NCI-H2196 (cell line): ENCODE data around the gene TSPAN32.
"Not testable (repeated sequence)": the region's sequence is repeated elsewhere in the genome, so short reads cannot be mapped to it uniquely, and the experiment has no call there.

Experiments
- DNase-seq: peaks from one replicate; lab custom pipeline; 2025; ENCODE audit not compliant: unreplicated experiment; lab: John Stamatoyannopoulos, UW

The TSPAN32 gene

GRCh38 chr11:2280208-2280607, 21.6 kb upstream of the TSPAN32 start:
- no peak for DNase-seq

GRCh38 chr11:2286350-2286749, 15.5 kb upstream of the TSPAN32 start:
- not testable (repeated sequence) for DNase-seq

GRCh38 chr11:2287091-2287490, 14.7 kb upstream of the TSPAN32 start:
- DNase-seq, result no peak

DNA sequence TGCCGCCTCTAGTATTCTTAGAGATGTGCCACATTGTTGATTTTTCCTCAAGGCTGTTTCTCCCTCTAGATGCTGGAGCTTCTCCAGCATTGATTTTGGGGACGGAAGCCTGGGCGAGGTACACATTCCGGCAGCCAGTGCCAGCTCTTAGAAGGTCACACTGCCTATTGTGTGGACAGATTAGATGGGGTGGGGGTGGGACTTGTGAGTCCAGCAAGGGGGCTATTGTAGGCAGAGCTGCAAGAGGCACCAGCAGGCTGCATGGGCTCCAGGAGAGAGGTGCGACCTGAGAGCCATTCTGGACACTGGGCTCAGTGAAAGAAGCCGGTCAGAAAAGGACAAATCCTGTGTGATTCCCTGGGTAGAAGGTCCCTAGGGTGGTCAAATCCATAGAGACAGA, 12.5 kb upstream of the TSPAN32 start:
- DNase-seq, result no peak

GRCh38 chr11:2289859-2290258, 12.0 kb upstream of the TSPAN32 start:
- DNase-seq, result no peak

- DNase-seq, result peak; percentile 42
These were observed 11.4 kb upstream of the TSPAN32 start for GRCh38 chr11:2290351-2290841.

DNA sequence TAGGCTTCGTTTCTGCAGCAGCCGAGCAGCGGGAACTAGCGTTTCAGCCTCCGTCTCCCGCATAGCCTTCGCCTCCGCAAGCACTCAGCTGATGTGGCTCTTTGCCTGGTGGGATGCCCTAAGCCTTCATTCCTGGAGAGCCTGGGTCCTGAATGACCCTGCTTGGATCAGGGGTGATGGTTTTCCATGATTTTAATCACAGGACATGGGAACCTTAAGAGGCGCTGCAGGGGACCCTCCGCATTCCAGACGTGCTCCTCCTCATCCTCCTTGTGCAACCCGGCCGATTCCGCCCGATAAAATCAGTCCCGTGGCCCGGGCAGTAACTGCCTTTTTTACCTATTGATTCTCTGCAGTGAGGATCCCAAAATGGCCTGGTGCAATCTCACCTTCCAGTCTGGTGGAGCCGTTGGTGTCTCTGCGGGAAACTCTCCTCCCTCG, 8.3 kb upstream of the TSPAN32 start:
- no peak for DNase-seq

- DNase-seq, result no peak
These were observed 7.6 kb upstream of the TSPAN32 start for GRCh38 chr11:2293984-2294925.

GRCh38 chr11:2294926-2295290, 6.9 kb upstream of the TSPAN32 start:
- no peak for DNase-seq

- no peak for DNase-seq
These were observed 5.6 kb upstream of the TSPAN32 start for GRCh38 chr11:2295971-2296912.

DNA sequence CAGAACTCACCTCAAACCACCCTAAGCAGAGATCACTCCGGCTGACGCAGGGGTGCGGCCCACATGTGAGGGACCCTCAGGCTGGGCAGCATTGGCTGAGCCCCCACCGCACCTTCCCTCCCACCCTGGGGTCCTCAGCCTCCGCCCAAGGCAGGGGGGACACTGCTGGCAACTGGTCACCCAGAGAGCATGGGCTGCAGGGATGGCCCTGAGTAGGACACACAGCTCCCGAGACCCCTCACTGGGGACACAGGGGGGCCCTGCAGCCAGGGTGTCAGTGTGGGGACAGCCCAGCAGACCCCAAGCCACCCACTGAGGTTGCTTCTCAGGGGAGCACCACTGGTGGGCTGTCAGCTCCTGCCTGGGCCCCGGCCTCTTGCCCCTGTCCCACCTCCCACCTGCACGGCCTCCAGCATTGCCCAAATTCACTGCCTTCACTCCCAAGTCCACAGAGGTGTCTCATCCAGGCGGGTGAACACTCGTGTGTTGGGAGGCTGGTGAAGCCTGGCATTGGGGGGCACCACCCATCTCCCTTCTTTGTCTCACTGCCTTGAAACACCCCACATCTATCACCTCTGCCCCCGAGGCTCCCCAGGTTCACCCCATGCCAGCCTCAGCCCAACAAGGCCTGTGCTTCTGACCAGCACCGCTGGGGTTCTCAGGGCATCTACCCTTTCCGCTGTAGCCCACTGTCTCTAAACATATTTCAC, 4.7 kb upstream of the TSPAN32 start:
- DNase-seq, result no peak

GRCh38 chr11:2297623-2298030, 4.2 kb upstream of the TSPAN32 start:
- DNase-seq, result no peak

DNA sequence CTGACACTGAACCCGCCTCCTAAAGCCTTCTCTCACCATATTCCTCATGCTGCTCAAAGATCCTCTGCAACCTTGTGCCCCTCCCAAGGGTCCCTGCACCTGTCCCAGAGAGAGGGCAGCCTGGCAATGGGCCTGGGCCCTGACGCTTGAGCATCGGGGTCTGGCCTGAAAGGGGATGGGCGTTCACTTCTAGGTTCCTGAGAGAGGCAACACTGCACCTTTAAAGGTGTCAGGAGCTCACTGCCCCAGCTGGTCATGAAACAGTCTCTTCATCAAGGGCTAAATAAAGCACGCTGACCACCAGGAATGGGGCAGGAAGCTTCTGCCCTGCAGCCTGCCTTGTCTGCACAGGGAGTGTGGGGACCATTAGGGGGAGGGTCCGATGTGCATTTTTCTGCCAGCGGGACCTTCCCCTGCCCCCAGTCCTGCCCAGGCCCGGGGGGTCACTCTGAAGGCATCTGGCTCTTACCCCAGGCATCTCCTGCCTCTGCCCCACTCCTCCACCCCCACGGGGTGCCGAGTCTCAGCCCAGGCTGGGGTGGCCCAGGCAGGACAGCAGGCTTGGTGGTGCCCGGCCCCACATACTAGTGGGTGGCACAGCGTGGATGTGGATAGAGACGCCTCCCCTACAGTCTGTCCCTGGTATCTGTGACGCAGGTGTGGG, 3.5 kb upstream of the TSPAN32 start:
- no peak for DNase-seq

- DNase-seq, result peak; percentile 42
These were observed 2.7 kb upstream of the TSPAN32 start for GRCh38 chr11:2298795-2299761.

DNA sequence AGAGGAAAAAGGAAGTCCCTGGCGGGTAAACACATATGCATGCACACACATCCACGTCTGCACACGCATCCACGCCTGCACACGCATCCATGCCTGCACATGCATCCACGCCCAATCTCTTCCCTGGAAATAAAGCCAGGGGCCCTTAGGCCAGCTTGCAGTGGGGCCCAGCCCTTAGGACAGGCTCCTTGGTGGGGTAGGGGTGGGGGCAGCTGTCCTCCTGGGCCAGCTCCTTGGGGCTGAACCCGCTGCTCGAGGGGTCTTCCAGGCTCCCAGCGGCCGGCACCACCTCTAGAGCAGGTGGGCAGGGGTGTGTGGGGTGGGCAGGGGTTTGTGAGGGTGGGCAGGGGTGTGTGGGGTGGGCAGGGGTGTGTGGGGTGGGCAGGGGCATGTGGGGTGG, 2.0 kb upstream of the TSPAN32 start:
- DNase-seq, result no peak

DNA sequence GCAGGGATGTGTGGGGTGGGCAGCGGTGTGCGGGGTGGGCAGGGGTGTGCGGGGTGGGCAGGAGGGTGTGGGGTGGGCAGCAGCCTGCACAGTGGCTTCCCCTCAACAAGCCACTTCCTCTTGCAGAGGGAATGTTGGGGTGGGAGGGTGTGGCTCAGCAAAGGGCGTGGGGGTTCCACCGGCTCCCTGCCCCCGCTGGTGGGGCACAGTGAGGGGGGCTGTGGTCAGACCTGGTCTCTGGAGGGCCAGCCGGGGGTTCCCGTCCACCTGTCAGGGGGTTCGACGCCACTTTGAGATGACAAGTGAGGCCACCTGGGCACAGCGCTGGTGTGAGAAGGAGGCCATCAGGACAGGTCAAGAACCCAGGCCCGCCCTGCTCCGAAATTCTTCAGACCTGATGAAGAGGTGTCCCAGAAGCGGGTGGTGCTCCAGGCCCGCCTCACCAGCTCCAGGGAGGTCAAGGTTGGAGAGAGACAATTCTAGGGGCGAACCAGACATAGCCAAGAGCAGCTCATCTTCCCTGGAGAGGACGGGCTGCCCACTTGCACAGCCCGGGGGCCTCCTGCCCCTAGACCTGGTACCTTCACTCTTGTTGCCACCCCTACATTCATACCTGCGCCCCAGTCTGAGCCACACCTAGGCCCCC, 1.4 kb upstream of the TSPAN32 start:
- no peak for DNase-seq

DNA sequence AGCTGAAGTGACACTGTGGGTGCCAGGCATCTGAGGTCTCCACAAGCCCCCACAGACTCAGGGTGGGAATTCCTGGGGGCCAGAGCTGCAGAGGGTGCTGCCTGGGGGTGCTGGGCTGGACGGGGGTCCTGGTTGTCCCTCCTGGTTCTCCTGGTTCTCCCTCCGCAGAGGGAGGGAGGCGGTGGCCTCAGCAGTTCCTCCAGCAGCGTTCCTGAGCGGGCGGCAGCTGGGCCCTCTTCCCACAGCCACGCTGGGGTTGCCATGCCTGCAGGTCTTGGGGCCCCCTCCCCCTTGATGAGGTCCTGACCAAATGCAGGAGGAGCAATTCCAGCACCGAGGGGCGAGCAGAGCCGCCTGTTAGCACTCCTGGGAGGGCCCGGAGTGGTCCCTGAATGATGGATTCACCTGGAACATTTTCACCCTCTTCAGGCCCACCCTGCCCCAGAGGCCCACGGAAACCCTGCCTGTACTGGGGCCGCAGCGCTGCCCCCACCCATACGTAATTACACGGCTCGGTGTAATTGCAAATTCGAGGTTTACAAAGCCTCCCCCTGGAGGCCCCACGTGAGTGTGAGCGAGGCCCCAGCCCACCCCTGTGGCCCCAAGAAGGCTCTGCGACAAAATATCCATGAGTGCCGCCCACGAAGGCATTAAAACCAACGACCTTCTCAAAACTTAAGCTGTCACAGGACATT, 730 bp upstream of the TSPAN32 start:
- no peak for DNase-seq

GRCh38 chr11:2302306-2302895, 588 bp downstream of the TSPAN32 start:
- DNase-seq, result no peak
